HepG2 (cell line): ENCODE results near the gene CD3D.

Source experiments
- CTCF ChIP-seq: sonication (generic); formaldehyde crosslinking; IDR thresholded peaks from 2 replicates; pipeline ENCODE4 v1.5.0; 2020; ENCODE audit warnings: mild to moderate bottlenecking, missing genetic modification reagents, moderate library complexity
- ELF1 ChIP-seq: sonication (generic); formaldehyde crosslinking; IDR thresholded peaks from 2 replicates; pipeline ENCODE4 v1.4.0; 2020; ENCODE audit warnings: missing genetic modification reagents
- NCOA2 ChIP-seq: sonication (generic); formaldehyde crosslinking; IDR thresholded peaks from 2 replicates; pipeline ENCODE4 v1.8.0; 2022; ENCODE audit warnings: inconsistent platforms
- PCBP2 ChIP-seq: fragments of 200-400 bp; formaldehyde crosslinking; optimal IDR thresholded peaks from 2 replicates; pipeline ENCODE3; 2018; ENCODE audit warnings: low read length, low read depth; ENCODE audit not compliant: poor library complexity, severe bottlenecking
- POLR2AphosphoS5 ChIP-seq: IDR thresholded peaks from 2 replicates; pipeline ENCODE4 v1.6.1; 2012; ENCODE audit warnings: low read depth, low read length
- TEAD3 ChIP-seq: optimal IDR thresholded peaks from 2 replicates; pipeline ENCODE3; 2016; ENCODE audit warnings: borderline replicate concordance
- YY1 ChIP-seq: IDR thresholded peaks from 2 replicates; pipeline ENCODE4 v1.6.1; 2011; ENCODE audit warnings: low read length, low read depth, moderate library complexity, mild to moderate bottlenecking; ENCODE audit not compliant: insufficient read depth, insufficient replicate concordance
- ZBTB3 ChIP-seq: sonication (generic); formaldehyde crosslinking; IDR thresholded peaks from 2 replicates; pipeline ENCODE4 v1.4.0; 2020; ENCODE audit warnings: low read depth, mild to moderate bottlenecking, moderate library complexity, missing genetic modification reagents, borderline replicate concordance
- ZNF224 ChIP-seq: sonication (generic); formaldehyde crosslinking; IDR thresholded peaks from 2 replicates; pipeline ENCODE4 v1.5.0; 2020; ENCODE audit warnings: mild to moderate bottlenecking, missing genetic modification reagents
- ZNF235 ChIP-seq: sonication (generic); formaldehyde crosslinking; IDR thresholded peaks from 2 replicates; pipeline ENCODE4 v1.8.1; 2023; ENCODE audit warnings: mild to moderate bottlenecking, missing genetic modification reagents, borderline replicate concordance
- ZNF816 ChIP-seq: sonication (generic); formaldehyde crosslinking; IDR thresholded peaks from 2 replicates; pipeline ENCODE4 v1.8.0; 2022; ENCODE audit warnings: missing genetic modification reagents, mild to moderate bottlenecking, borderline replicate concordance
- TF ChIP-seq, protein P1 (sequence below), 2 experiments: IDR thresholded peaks; 2 replicates each; pipeline ENCODE4 v1.6.1; 2011 to 2012; ENCODE audit warnings: low read length in 2 of 2, borderline replicate concordance in 1 of 2, low read depth in 1 of 2, mild to moderate bottlenecking in 1 of 2, moderate library complexity in 1 of 2

DNA sequence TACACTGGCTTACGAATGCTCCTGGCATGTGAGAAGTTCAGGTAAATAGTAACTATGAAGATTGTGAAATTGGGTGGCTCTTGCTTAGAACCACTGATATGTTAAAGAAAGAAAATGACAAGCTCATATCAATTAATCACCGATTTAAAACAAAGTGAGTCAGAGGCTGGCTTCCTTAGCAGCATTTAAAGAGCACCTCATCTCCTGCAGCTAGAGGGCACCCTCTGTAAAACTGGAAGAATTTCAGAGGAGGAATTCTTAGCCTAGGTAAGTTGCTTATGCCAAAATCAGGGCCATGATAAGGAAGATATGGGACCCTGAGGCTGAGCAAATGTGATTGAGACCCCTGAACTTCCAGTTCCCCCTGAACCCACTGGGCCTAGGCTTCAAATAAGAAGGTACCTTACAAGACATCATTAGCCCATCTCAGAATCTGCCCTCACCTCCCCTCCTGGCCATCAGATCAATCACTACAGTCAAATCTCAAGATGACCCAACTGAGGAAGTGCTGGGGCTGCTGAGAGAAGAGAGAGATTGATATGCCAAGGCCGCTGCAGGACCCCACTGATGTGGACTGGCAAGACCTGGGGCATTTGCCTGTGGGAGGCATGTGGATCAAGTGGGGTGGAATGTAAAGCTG, 46.6 kb downstream of the CD3D start:
- TF ChIP-seq PCBP2: no peak
- TF ChIP-seq ZNF235: no peak
- peak; percentile 67 for TF ChIP-seq CTCF (CRISPR knock-in tag)
- TF ChIP-seq ZNF224 (CRISPR knock-in tag): no peak
- no peak for TF ChIP-seq POLR2AphosphoS5
- no peak for TF ChIP-seq NCOA2 (CRISPR knock-in tag)
- TF ChIP-seq ZBTB3 (CRISPR knock-in tag): no peak
- TF ChIP-seq YY1: no peak
- no peak for TF ChIP-seq ELF1 (CRISPR knock-in tag)
- no peak for TF ChIP-seq TEAD3
- TF ChIP-seq, protein P1, sequence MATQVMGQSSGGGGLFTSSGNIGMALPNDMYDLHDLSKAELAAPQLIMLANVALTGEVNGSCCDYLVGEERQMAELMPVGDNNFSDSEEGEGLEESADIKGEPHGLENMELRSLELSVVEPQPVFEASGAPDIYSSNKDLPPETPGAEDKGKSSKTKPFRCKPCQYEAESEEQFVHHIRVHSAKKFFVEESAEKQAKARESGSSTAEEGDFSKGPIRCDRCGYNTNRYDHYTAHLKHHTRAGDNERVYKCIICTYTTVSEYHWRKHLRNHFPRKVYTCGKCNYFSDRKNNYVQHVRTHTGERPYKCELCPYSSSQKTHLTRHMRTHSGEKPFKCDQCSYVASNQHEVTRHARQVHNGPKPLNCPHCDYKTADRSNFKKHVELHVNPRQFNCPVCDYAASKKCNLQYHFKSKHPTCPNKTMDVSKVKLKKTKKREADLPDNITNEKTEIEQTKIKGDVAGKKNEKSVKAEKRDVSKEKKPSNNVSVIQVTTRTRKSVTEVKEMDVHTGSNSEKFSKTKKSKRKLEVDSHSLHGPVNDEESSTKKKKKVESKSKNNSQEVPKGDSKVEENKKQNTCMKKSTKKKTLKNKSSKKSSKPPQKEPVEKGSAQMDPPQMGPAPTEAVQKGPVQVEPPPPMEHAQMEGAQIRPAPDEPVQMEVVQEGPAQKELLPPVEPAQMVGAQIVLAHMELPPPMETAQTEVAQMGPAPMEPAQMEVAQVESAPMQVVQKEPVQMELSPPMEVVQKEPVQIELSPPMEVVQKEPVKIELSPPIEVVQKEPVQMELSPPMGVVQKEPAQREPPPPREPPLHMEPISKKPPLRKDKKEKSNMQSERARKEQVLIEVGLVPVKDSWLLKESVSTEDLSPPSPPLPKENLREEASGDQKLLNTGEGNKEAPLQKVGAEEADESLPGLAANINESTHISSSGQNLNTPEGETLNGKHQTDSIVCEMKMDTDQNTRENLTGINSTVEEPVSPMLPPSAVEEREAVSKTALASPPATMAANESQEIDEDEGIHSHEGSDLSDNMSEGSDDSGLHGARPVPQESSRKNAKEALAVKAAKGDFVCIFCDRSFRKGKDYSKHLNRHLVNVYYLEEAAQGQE (IDR thresholded peaks at IDR 0.05; ENCODE audit: borderline replicate concordance in 1 of 2, low read depth in 1 of 2, low read length in 2 of 2): no peak
- no peak for TF ChIP-seq ZNF816
